Large intestine (tissue), 3 donors: ENCODE measurements around the gene PLXNB2. TPM values are rescaled to one million over a fixed set of nuclear protein-coding genes. Genes with fewer than 3 reads are reported as not detected.

Experiments used
- DNase-seq, 2 donors: peaks; one replicate each; pipeline versions ENCODE4 v3.0.0 to v3.0.0-alpha.2; 2013
- H3K27ac ChIP-seq: one replicate; pipeline ENCODE4 v1.5.1; 2013; ENCODE audit warnings: low read length
- H3K27me3 ChIP-seq: 2 replicates; pipeline ENCODE4 v1.6.1; 2013; ENCODE audit warnings: low read length; ENCODE audit not compliant: control insufficient read depth, insufficient read depth
- H3K36me3 ChIP-seq: 2 replicates; pipeline ENCODE4 v1.6.1; 2013; ENCODE audit warnings: low read length; ENCODE audit not compliant: control insufficient read depth, insufficient read depth
- H3K4me1 ChIP-seq: one replicate; pipeline ENCODE4 v1.6.1; 2013; ENCODE audit warnings: low read length; ENCODE audit not compliant: control insufficient read depth, insufficient read depth
- H3K4me3 ChIP-seq: one replicate; pipeline ENCODE4 v1.5.1; 2013; ENCODE audit warnings: low read length
- H3K9me3 ChIP-seq: one replicate; pipeline ENCODE4 v1.6.1; 2013; ENCODE audit warnings: mild to moderate bottlenecking, low read depth, low read length, moderate library complexity; ENCODE audit not compliant: control insufficient read depth
- WGBS: methylation state at CpG from one replicate; pipeline ENCODE4 v1.1.5; 2013; ENCODE audit warnings: low lambda C conversion rate; ENCODE audit not compliant: insufficient coverage; 5-methylcytosine and 5-hydroxymethylcytosine counted together
- polyA plus RNA-seq: library from polyadenylated mRNA; unstranded; fragments of 120-200 nt; gene quantifications from one replicate; pipeline ENCODE4 v1.2.1, GENCODE V29; 2013

PLXNB2 gene
- polyA plus RNA-seq, 1 donor = 65.0 TPM

DNA sequence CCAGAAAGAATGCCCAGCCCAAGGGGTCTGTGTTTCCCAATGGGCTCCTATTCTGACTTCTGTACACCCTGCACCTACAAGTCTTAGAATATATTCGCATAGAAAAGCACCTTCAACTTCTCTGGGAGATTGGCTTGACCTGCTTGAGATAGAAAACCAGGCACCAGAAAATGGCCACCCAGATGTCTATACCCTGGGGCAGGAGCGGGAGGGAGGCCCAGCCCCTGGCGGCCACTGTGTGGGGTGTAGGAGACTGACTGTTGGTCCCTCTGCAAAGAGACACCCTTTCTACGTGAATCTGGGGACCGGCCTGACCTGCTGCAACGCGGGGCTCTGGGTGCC, 10.9 kb upstream of the PLXNB2 start:
- H3K9me3 ChIP-seq = no peaks in the 10 kb centered on the region
- H3K27me3 ChIP-seq = no peaks in the 10 kb centered on the region
- no CpG with 5 or more reads among the region's 7 CpGs for WGBS
- H3K27ac ChIP-seq = no peak overlapping the region
- H3K4me1 ChIP-seq = peaks cover 4% of the 10 kb centered on the region
- DNase-seq = no peak
- no peak overlapping the region for H3K4me3 ChIP-seq
- no peaks in the 10 kb centered on the region for H3K36me3 ChIP-seq

DNA sequence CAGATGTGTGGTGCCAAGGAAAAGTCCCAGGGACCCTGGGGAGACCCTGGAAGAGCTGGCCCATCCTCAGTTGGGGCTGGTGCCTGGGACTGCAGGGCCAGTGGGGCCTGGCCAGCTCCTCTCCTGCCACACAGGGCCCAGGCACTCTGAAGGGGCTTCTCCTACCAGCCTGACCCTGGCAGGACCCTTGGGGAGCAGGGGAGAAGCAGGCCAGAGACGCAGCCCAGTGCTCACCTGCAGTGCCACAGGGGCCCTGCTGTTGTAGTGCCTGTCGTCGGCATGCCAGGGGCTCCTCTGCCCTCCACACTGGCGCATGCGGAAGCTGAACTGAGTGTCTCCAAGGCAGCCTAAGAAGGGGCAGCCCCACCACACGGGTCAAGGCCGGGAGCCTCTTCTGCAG, 10.2 kb upstream of the PLXNB2 start:
- H3K4me1 ChIP-seq = peaks cover 4% of the 10 kb centered on the region
- no peaks in the 10 kb centered on the region for H3K9me3 ChIP-seq
- no CpG with 5 or more reads among the region's 7 CpGs for WGBS
- no peak overlapping the region for H3K27ac ChIP-seq
- H3K36me3 ChIP-seq = no peaks in the 10 kb centered on the region
- H3K4me3 ChIP-seq = no peak overlapping the region
- no peak for DNase-seq
- no peaks in the 10 kb centered on the region for H3K27me3 ChIP-seq

GRCh38 chr22:50317178-50317577, 9.7 kb upstream of the PLXNB2 start:
- peaks cover under 1% of the 10 kb centered on the region for H3K9me3 ChIP-seq
- peaks cover 4% of the 10 kb centered on the region for H3K4me1 ChIP-seq
- no peak for DNase-seq
- H3K27ac ChIP-seq = no peak overlapping the region
- H3K36me3 ChIP-seq = peaks cover under 1% of the 10 kb centered on the region
- H3K27me3 ChIP-seq = no peaks in the 10 kb centered on the region
- no peak overlapping the region for H3K4me3 ChIP-seq
- WGBS = no CpG with 5 or more reads among the region's 9 CpGs

DNA sequence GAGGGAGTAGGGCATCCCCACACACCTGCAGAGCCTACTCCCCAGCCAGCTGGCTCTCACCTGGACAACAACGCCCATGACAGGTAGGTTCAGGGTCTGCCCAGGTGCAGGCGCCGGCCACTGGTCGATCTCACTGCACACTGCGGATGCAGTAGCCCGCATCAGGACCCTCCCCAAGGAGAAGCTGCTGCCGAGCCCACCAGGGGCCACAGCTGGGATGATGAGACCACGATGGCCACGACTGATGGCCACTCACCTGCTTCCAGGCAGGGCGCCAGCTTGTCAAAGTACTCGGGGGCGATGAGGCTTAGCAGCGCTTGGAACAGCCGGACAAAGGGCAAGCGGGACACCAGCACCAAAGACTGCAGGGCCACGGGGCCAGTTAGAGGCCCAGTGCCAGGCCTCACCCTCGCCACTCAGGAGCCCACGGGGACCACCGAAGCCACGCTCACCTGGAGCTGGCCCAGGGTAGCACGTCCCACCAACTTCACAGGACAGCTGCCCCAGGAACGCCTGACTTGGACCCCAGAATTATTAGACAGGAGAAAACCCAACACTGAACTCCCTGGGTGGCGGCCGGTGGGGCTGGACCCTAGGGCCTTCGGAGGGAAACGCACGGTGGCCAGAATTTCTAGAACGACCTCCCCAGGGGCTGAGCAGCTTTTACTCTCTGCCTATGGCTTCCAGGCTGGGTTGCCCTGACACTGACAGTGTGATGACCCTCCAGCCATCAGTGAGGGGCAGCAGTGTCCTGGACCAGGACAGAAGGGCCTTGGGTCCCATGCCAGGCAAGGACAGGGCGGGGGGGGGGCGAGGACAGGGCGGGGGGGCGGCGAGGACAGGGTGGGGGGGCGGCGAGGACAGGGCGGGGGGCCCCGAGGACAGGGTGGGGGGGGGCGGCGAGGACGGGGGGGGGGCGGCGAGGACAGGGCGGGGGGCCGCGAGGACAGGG, 8.9 kb upstream of the PLXNB2 start:
- peaks cover 3% of the 10 kb centered on the region for H3K9me3 ChIP-seq
- DNase-seq = no peak
- peaks cover 4% of the 10 kb centered on the region for H3K36me3 ChIP-seq
- peaks cover 4% of the 10 kb centered on the region for H3K4me1 ChIP-seq
- no CpG with 5 or more reads among the region's 45 CpGs for WGBS
- H3K27me3 ChIP-seq = no peaks in the 10 kb centered on the region
- H3K4me3 ChIP-seq = no peak overlapping the region
- H3K27ac ChIP-seq = no peak overlapping the region

GRCh38 chr22:50315289-50316113, 8.1 kb upstream of the PLXNB2 start:
- DNase-seq = no peak
- no peak overlapping the region for H3K27ac ChIP-seq
- peaks cover 4% of the 10 kb centered on the region for H3K36me3 ChIP-seq
- WGBS = no CpG with 5 or more reads among the region's 18 CpGs
- peaks cover 4% of the 10 kb centered on the region for H3K4me1 ChIP-seq
- H3K9me3 ChIP-seq = peaks cover 3% of the 10 kb centered on the region
- H3K4me3 ChIP-seq = no peak overlapping the region
- H3K27me3 ChIP-seq = no peaks in the 10 kb centered on the region

- no CpG with 5 or more reads among the region's 33 CpGs for WGBS
- Histone ChIP-seq H3K27me3 (no peaks in the 10 kb centered on the region), H3K4me3 (no peak overlapping the region), H3K36me3 (peaks cover 4% of the 10 kb centered on the region), H3K9me3 (peaks cover 3% of the 10 kb centered on the region), H3K27ac (no peak overlapping the region), H3K4me1 (peaks cover 4% of the 10 kb centered on the region)
- DNase-seq = peak in 1 of 2 donors; percentile 51
Observed at GRCh38 chr22:50314455-50315288, 7.2 kb upstream of the PLXNB2 start.

GRCh38 chr22:50314081-50314454, 6.6 kb upstream of the PLXNB2 start:
- WGBS = no CpG with 5 or more reads among the region's 14 CpGs
- no peak for DNase-seq
- Histone ChIP-seq H3K27me3 (no peaks in the 10 kb centered on the region), H3K36me3 (peaks cover 4% of the 10 kb centered on the region), H3K9me3 (peaks cover 3% of the 10 kb centered on the region), H3K4me1 (peaks cover 8% of the 10 kb centered on the region), H3K27ac (no peak overlapping the region), H3K4me3 (no peak overlapping the region)

GRCh38 chr22:50313600-50313999, 6.2 kb upstream of the PLXNB2 start:
- Histone ChIP-seq H3K27me3 (no peaks in the 10 kb centered on the region), H3K36me3 (peaks cover 4% of the 10 kb centered on the region), H3K4me1 (peaks cover 9% of the 10 kb centered on the region), H3K27ac (no peak overlapping the region), H3K4me3 (no peak overlapping the region), H3K9me3 (peaks cover 3% of the 10 kb centered on the region)
- DNase-seq = no peak
- no CpG with 5 or more reads among the region's 17 CpGs for WGBS

DNA sequence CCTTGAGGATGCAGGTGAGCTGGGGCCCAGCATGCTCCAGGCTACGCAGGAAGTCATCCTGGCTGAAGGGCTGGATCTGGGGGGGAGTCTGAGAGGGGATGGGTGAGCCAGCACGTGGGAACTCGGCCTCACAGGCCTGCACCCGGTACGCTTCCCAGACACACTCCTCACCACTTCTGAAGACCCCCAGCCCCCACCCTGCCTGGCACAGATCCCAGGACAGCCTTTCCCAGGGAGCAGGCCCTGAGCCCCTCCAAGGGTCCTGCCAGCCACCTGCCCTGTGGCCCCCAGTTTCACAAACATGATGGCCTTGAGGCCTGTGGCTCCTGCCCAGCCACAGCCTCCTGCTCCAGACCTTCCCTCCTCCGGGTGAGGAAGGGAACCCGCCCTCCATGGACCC, 5.6 kb upstream of the PLXNB2 start:
- no peak for DNase-seq
- Histone ChIP-seq H3K4me3 (no peak overlapping the region), H3K36me3 (peaks cover 4% of the 10 kb centered on the region), H3K4me1 (peaks cover 12% of the 10 kb centered on the region), H3K9me3 (peaks cover 3% of the 10 kb centered on the region), H3K27ac (no peak overlapping the region), H3K27me3 (no peaks in the 10 kb centered on the region)
- no CpG with 5 or more reads among the region's 7 CpGs for WGBS

DNA sequence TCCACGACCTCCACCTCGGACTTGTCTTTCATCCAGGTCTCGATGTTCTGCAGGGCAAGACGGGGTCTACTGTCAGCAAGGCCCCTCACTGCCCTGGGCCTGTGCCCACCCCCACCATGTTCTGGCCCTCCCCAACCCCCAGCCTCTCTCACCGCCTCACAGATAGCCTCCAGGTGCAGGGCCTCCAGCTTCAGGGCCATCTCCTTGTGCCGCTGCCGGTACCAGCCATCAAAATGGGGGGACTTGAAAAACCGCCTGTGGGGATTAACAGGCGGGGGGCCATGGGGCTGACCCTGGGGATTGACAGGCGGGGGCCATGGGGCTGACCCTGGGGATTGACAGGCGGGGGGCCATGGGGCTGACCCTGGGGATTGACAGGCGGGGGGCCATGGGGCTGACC, 4.9 kb upstream of the PLXNB2 start:
- no peak for DNase-seq
- Histone ChIP-seq H3K4me1 (peaks cover 15% of the 10 kb centered on the region), H3K36me3 (peaks cover 4% of the 10 kb centered on the region), H3K27me3 (no peaks in the 10 kb centered on the region), H3K4me3 (no peak overlapping the region), H3K9me3 (peaks cover 3% of the 10 kb centered on the region), H3K27ac (no peak overlapping the region)
- no CpG with 5 or more reads among the region's 12 CpGs for WGBS
